ENCODE results near the gene RALGPS1. TPM values are rescaled to one million over a fixed set of nuclear protein-coding genes. Genes with fewer than 3 reads are reported as not detected.
A peak's percentile ranks its signal among the peaks of the same experiment; 100 is the strongest.

RALGPS1 gene
- total and polyA plus RNA-seq, 2 of the 8 experiments (the other 6 are each of a cell fraction or from before 2014, with no cell fraction given), result 20.0 to 23.5 TPM

DNA sequence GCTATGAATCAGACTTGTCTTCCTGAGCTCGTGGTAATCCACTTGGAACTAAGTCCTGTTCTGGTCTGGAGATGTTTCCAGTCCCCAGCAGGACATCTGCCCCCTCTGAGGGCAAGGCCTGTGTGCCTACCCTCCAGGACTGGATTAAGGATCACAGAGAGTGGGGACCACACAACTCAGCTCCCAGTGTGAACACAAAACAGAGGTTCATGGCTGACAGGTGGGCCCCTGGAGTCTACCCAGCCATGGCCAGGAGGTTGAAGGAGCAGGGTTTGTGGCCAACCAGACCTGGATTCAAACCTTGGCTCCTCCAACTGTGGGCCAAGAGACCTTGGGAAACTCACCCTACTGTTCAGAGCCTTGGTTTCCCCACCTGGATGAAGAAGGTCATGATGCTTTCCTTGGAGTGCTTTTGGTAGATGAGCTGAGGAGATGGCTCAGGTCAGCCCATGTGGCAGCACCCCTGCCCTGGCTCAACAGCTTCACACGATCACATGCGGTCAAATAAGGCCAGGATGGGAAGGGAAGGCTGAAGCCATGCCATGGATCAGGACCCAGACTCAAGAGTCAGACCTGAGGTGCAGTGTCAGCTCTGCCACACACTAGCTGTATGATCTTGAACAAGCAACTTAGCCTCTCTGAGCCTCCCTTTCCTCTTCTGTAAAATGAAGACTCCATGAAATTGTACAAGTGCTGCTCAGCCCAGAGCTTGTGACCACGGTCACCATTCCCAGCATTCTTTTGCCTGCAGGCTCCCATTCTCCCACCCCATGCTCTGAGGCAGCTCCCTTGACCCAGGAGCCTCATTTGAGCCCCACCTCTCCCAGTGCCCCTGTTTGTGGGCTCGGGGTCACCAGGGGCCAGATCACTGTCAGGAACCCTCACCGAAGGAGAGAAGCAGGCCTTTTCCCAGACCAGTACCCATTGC lies 235.1 kb downstream of the RALGPS1 start:
- ChIA-PET POLR2A (ENCODE audit: partially characterized antibody) (no interaction called here), CTCF (ENCODE audit: partially characterized antibody) (interaction anchor here (0.6 to 2.5 kb wide), 14 partner anchors 11 to 210 kb away, joined by 3 to 10 read pairs (median 4); no protein-coding TSS in a partner anchor)
- no peak overlapping the region for H2BK120ac ChIP-seq (replicated peaks; ENCODE audit: low read depth, low read length)
- H2AFZ ChIP-seq (ENCODE audit: low read length), result no peak overlapping the region
- H2BK5ac ChIP-seq (ENCODE audit: low read depth, low read length), result no peak overlapping the region
- WGBS, 2 experiments (ENCODE audit: extremely low coverage in 1 of 2, insufficient coverage in 1 of 2, insufficient read length in 1 of 2, insufficient replicate concordance in 2 of 2, low coverage in 1 of 2, low lambda C conversion rate in 2 of 2, missing lambda C conversion rate in 1 of 2), result 84% methylated on average over 6 of the region's 6 CpGs; no CpG with 5 or more reads in 1 of the 2 experiments
- H3K9me3 ChIP-seq (ENCODE audit: insufficient read depth in 2 of 2, low read depth in 1 of 2, low read length in 1 of 2), result no peaks in the 10 kb centered on the region
- H4K8ac ChIP-seq (ENCODE audit: extremely low read depth, insufficient read depth, low read length), result no peak overlapping the region
- no peak overlapping the region for H2BK12ac ChIP-seq (ENCODE audit: low read depth, low read length)
- peak in 1 of 2 experiments; percentile 35 for DNase-seq (ENCODE audit: low read depth in 1 of 2, low spot score in 2 of 2)
- H3K14ac ChIP-seq (ENCODE audit: insufficient read length), result no peak overlapping the region
- no peak overlapping the region for H3K4me2 ChIP-seq (ENCODE audit: insufficient read depth in 1 of 2, low read depth in 2 of 2, low read length in 2 of 2)
- no peak for FAIRE-seq
- H3K36me3 ChIP-seq (ENCODE audit: control insufficient read depth in 2 of 4, insufficient read depth in 4 of 4, low read length in 3 of 4), result no peaks in the 10 kb centered on the region
- H3K4me1 ChIP-seq (replicated peaks in 1 of 4; ENCODE audit: control insufficient read depth in 3 of 4, insufficient read depth in 4 of 4, low read length in 3 of 4), result peaks cover 0 to 3% (median 0%) of the 10 kb centered on the region in 4 experiments; a peak in 3 of 7 replicates
- no peak overlapping the region for H4K91ac ChIP-seq (replicated peaks; ENCODE audit: insufficient read length, low read length)
- no peaks in the 10 kb centered on the region for H3K23me2 ChIP-seq (ENCODE audit: low read depth, low read length)
- peak overlapping the region; percentile 36; the same call in 1 of the 2 replicates for H3K18ac ChIP-seq (ENCODE audit: extremely low read depth, low read length)
- H3K27ac ChIP-seq (ENCODE audit: low read depth, low read length), result no peak overlapping the region; the same call in 1 of the 2 replicates
- H3K4me3 ChIP-seq (ENCODE audit: extremely low read depth in 1 of 4, insufficient read depth in 2 of 4, low read depth in 3 of 4, low read length in 4 of 4), result no peak overlapping the region
- no peak overlapping the region for H2BK20ac ChIP-seq (ENCODE audit: low read length)
- H2AK5ac ChIP-seq (ENCODE audit: low read depth, low read length), result no peak overlapping the region
- no peak overlapping the region for H3K56ac ChIP-seq (replicated peaks; ENCODE audit: insufficient read length, low read depth, low read length)
- H3K4ac ChIP-seq (replicated peaks; ENCODE audit: insufficient read length, low read depth, low read length), result no peak overlapping the region
- H2BK15ac ChIP-seq (ENCODE audit: low read length), result no peak overlapping the region
- no peaks in the 10 kb centered on the region for H3K79me2 ChIP-seq (ENCODE audit: control insufficient read depth in 1 of 2, insufficient read depth in 2 of 2, low read length in 2 of 2)
- no peak overlapping the region for H3K23ac ChIP-seq (ENCODE audit: insufficient read length)
- no peak overlapping the region for H4K5ac ChIP-seq (ENCODE audit: insufficient read length, low read depth, low read length)
- peaks cover 0 to 1% of the 10 kb centered on the region in 2 experiments for H4K20me1 ChIP-seq (replicated peaks in 1 of 2; ENCODE audit: control insufficient read depth in 1 of 2, insufficient read depth in 2 of 2, low read length in 2 of 2)
- H3K79me1 ChIP-seq (ENCODE audit: low read depth, low read length), result no peaks in the 10 kb centered on the region
- H3K27me3 ChIP-seq (replicated peaks in 1 of 4; ENCODE audit: control insufficient read depth in 3 of 4, extremely low read depth in 1 of 4, insufficient read depth in 3 of 4, low read length in 3 of 4), result no peaks in the 10 kb centered on the region
- H3K9ac ChIP-seq (replicated peaks in 1 of 4; ENCODE audit: extremely low read depth in 1 of 4, low read depth in 3 of 4, low read length in 3 of 4), result no peak overlapping the region
- TF ChIP-seq FOSL1 (IDR thresholded peaks at IDR 0.05; ENCODE audit: insufficient read depth, low read depth, low read length) (no peak), EP300 (IDR thresholded peaks at IDR 0.05; ENCODE audit: borderline replicate concordance in 1 of 2, low read depth in 2 of 2, low read length in 2 of 2) (no peak), BRCA1 (IDR thresholded peaks at IDR 0.05; ENCODE audit: low read depth, low read length) (no peak), RNF2 (IDR thresholded peaks at IDR 0.05; ENCODE audit: borderline replicate concordance, low read depth, low read length, missing control alignments, poor library complexity, severe bottlenecking) (no peak), HDAC2 (IDR thresholded peaks at IDR 0.05; ENCODE audit: borderline replicate concordance in 1 of 2, low read depth in 2 of 2, low read length in 2 of 2) (no peak), CHD1 (IDR thresholded peaks at IDR 0.05; ENCODE audit: low read depth, low read length) (no peak), ASH2L (IDR thresholded peaks at IDR 0.05; ENCODE audit: low read length) (no peak), TAF1 (IDR thresholded peaks at IDR 0.05; ENCODE audit: low read depth, low read length) (no peak), CEBPB (IDR thresholded peaks at IDR 0.05; ENCODE audit: low read depth, low read length) (no peak)
- TF ChIP-seq, protein P1, sequence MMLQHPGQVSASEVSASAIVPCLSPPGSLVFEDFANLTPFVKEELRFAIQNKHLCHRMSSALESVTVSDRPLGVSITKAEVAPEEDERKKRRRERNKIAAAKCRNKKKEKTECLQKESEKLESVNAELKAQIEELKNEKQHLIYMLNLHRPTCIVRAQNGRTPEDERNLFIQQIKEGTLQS (IDR thresholded peaks at IDR 0.05; ENCODE audit: insufficient read depth, low read depth, low read length), result no peak

Measured in H1 (cell line).